ENCODE data around the gene BNIP2.

DNA sequence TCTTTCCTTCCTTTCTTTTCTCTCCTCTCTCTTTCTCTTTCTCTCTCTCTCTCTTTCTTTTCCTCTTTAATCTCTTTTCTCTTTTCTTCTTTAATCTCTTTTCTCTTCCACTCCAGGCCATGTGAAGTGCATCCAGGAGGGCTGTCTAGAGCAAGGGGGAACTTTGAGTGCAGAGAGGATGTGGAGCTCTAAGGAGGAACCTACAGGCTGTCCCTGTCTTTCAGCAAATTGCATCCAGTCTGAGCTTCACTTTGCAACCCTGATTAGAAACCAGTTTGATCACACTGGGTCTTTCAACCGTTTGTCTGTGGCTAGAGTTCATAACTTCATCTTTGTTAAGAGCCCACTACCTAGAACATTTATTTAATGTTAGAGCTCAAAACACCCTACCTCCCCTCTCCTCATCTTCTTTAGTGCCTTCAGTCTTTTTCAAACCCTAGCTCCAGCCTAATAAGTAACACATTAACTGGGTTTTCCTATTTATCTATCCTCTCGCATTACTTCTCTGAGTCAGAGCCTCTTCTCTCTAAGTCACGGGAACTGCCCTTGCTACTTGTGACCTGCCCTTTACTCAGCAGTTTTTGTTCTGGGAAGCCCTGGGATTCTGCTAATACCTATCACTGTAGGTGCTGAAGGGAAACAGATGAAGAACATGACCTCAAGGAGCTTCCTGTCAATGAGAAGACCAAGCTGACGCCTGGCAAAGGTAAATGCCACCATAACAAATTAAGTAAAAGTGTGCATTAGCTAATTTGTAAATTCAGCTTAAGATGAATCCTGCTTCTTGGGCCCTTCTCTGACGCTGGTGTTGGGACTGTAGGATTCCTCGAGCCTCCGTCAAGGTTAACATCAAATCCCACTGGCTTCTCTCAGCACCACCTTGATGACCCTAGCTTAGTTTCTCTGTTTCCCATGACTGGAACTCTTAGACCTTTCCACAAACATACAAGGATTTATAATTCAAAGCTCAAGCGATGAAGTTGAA, 77.6 kb downstream of the BNIP2 start, which contains the start of gene GCNT3:
- TF ChIP-seq MAX (IDR thresholded peaks at IDR 0.05) (peak; percentile 56), CTCF (IDR thresholded peaks at IDR 0.05) (no peak), SMC3 (IDR thresholded peaks at IDR 0.05) (0 out of 3 replicates have a peak, but pooled peaks have one; percentile 15), MYC (IDR thresholded peaks at IDR 0.05; ENCODE audit: borderline replicate concordance, low read length) (no peak), FOSL2 (IDR thresholded peaks at IDR 0.05) (peak; percentile 48; the same call in 1 of the 2 replicates), FOSL2 (CRISPR knock-in tag; IDR thresholded peaks at IDR 0.05) (peak; percentile 94), EP300 (IDR thresholded peaks at IDR 0.05) (peak in 1 of 2 experiments; percentile 45; a peak in 1 of 5 replicates), ELK1 (IDR thresholded peaks at IDR 0.05; ENCODE audit: low read depth, low read length) (no peak), PHF8 (IDR thresholded peaks at IDR 0.05; ENCODE audit: borderline replicate concordance, low read depth) (no peak), RFX5 (IDR thresholded peaks at IDR 0.05) (no peak), RAD21 (conservative IDR thresholded peaks at IDR 0.05 in 1 of 2, IDR thresholded peaks at IDR 0.05 in 1 of 2) (0 out of 5 replicates have a peak, but pooled peaks of 1 of the 2 experiments have one; percentile 20), POLR2A (IDR thresholded peaks at IDR 0.05; ENCODE audit: low read length) (peak; percentile 30), CEBPB (IDR thresholded peaks at IDR 0.05) (peak in 1 of 2 experiments; percentile 19; a peak in 1 of 4 replicates)
- TF ChIP-seq, protein P1, sequence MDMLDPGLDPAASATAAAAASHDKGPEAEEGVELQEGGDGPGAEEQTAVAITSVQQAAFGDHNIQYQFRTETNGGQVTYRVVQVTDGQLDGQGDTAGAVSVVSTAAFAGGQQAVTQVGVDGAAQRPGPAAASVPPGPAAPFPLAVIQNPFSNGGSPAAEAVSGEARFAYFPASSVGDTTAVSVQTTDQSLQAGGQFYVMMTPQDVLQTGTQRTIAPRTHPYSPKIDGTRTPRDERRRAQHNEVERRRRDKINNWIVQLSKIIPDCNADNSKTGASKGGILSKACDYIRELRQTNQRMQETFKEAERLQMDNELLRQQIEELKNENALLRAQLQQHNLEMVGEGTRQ (IDR thresholded peaks at IDR 0.05), result peak; percentile 70
